NAMALWA (cell line): ENCODE measurements around the gene IFNG.
A peak's percentile ranks its signal among the peaks of the same experiment; 100 is the strongest.

Source experiments
- DNase-seq: peaks from one replicate; pipeline ENCODE4 v3.0.0-alpha.2; 2015; ENCODE audit warnings: low spot score

Gene IFNG

DNA sequence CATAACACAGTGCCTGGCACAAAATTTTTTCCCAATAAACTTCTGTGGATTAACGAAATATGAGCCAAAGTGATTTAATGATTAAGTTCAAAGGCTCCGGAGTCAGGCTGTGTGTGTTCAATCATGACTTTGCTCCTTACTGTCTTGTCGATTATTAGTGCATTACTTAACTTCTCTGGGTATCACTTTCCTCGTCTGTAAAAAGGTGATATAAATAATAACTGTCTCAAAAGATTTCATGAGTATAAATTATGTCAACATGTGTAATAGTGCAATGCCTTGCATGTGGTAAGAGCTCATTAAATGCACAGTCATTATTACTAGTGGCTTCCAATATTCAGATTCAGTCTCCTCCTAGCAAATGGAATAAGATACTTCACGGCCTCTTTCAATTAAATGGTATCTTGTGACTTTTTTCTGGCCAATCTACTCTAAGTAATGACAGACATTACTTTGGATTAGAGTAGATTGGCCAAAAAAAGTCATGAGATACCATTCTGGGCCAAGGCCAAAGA lies 6.8 kb upstream of the IFNG start:
- DNase-seq, result no peak

DNA sequence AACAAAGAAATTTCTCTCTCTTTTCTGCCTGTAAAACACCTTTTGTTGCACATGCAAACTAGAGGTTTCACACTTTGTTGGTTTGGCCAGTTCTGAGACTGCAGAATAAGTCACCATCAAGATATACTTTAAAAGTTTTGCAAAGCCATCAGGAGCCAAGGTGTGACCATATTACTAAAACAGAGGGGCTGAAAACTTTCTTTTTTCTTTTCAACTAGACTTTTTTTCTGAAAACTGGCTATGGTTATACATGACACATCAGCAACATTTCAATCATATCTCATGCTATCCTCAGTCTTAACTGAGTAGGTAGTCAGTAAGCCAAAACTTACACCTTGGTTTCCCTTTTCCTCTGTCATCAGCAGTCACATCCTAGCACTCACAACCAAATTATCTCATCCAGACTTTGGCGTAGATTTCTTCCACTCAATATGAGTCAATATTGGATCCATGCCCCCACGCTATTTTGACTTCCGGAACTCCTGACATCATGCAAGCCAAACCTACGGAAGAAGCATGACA lies 4.1 kb upstream of the IFNG start:
- DNase-seq, result no peak

DNA sequence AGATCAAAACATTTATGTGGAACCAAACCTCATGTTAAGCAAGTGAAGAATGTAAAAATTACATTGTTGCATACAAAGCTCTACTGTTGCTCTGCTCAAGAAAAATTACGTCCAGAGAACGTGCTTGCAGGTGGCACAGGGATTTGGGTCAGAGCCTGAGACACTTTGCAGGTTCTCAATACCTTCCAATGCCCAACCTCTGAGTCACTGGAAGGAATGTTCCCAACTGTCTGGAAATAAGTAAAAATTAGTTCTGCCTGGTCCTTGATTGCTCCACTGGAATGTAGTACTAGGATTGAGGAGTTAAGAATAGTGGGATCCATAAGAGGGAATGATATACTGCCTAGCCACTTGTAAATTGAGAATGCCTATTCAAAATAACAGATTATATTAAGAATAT lies 2.8 kb upstream of the IFNG start:
- DNase-seq, result no peak

DNA sequence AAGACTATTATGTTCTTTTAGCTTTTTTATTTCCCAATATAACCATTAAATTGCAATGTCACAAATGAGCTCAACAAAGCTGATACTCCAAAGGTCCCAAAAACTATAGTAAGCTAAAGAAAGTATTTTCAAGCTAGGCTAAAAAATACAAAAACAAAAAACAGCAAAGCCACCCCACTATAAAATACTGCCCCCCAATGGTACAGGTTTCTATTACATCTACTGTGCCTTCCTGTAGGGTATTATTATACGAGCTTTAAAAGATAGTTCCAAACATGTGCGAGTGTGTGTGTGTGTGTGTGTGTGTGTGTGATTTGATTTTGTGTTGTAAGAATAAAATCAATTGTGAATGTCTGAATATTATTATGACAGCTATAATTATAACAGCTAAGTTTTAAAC lies 1.1 kb downstream of the IFNG start:
- DNase-seq, result peak; percentile 66

DNA sequence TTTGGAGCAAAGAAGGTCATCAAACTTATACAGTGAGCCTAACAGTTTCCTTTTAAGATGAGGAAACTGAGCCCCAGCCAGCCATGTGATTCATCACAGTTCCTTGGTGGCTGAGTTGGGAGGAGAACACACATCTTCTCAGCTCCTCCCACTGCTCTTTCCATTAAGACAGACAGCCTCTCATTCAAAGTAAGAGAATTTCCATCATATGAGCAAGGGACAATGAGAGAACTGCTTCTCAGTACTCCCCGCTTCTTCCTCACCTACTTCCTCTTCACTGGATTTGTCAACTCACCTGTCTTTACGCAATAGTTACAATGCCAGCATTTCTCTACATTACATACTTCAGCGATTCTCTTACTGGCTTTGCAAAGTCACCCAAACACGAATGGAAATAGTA lies 2.2 kb downstream of the IFNG start:
- DNase-seq, result no peak

DNA sequence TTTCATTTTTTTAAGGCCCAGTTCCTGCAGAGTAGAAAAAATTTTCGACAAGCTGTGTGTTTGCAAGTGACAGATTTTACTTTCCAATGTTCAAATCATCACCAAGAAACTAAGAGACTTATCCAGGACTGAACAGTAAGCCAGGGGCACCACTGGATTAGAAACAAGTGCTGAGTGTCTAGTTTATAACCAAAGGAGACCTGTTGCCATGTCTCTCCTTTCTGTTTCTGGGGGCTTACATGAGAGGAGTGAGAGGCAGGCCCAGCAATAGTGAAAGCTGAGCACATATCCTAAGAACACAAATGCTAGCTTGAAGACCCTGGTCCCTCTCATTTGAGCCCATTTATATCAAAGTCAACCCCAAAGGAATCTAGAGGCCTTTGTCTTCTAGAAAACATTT lies 2.9 kb downstream of the IFNG start:
- DNase-seq, result no peak

DNA sequence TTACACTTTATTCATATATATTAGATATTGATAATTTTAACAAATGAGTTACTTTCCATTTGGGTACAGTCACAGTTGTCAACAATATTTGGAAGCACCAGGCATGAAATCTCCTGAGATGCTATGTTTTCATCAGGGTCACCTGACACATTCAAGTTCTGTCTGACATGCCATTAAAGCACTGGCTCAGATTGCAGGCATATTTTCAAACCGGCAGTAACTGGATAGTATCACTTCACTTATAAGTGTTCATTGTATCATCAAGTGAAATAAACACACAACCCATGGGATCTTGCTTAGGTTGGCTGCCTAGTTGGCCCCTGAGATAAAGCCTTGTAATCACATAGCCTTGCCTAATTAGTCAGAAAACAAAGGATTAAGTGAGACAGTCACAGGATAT lies 4.8 kb downstream of the IFNG start:
- no peak for DNase-seq

DNA sequence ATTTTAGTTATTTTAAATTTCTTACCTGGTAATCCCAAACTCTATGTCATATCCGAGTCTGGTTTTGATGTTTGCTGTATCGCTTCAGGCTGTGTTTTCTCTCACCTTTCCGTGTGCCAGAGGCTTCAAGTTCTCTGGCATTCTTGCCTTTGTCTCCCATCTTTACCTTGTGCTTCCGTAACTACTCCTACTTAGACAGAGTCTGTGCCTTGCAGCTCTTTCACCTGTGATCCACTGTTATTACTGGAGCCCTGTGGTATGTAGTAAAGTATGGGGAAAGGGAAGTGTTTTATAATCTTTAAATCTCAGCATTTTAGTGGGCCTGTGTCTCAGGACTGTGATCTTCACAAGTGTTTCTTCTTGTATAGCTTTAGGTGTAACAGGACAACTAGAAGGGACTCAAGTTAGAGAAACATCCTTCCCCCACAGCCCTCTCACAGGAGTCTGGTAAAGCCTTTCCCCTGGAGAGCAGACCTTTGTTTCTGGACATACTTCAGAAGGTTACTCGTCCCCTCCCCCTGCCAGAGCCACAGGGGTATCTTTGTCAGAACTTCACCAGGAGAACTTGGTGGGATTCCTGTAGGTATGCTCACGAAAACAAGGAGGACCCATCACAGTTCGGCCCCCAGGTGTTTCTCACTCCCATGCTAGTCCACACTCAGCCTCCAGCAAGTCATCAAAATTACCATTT lies 11.1 kb downstream of the IFNG start:
- no peak for DNase-seq

DNA sequence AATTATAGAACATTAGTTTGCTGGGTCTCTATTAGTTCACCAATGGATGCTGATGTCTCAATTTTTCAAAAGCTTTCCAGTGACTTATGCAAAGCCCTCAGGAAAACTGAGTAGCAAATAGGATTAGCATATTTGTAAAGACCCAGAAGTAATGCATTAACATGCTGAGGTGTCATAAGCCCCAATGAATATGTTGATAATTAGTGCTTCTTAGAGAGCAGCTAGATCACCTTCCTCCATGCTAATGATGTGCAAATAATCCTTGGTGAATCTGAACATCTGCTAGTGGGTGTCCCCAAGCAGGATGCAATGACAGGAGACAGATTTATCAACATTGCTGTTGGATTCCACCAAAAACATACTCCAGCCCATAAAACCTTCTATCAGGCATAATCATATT lies 19.0 kb downstream of the IFNG start:
- DNase-seq, result no peak

DNA sequence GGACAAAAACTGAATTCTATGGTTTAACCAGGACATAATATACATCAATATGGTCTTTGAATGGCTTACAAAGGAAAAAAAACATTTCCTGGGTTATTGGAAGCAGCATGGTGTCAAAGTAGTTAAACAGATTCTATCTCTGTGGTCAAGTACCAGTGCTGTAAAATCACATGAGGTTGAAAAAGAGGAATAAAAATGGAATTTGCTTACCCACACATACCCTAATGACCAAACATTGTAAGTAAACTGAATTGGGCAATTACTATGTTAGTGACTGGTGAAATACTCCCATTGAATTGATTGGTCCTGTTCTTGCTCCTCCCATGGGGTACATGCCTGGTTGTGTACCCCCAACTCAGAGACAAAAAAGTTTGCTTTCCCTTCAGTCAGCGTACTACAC lies 19.6 kb downstream of the IFNG start:
- DNase-seq, result no peak

DNA sequence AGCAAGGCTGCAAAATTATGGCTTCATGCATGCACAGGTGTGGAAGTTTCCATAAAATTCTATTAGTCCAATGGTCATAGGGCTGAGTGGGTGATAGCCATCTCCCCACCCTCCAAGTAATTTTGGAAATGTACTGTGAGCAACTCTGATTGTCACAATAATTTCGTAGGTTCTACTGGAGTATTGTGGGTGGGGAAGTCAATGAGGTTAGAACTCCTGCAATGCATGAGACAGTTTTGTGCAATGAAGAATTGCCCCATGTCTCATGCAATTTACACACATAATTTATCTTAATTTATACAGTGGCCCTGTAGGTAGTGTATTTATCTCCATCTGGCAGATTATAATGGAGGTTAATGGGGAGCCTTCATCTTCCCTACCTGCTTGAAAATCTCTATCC lies 20.5 kb downstream of the IFNG start:
- no peak for DNase-seq

DNA sequence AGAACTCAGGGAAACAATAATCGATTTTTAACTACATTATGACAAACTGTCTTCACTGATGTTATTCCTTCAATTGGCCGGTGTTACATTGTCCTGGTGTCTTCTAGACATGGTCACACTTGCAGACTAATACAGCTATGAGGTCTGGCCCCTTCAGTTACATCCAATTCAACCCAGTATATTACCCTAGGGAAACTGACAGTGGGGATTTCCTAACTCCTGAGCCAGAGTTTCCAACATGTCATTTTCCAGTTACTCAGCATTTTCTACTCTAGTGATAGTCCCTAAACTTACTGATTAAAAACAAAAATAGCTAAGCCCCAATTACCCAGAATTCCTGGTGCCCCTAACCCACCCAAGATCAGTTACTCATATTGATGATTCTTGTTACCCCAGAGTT lies 21.1 kb downstream of the IFNG start:
- no peak for DNase-seq

DNA sequence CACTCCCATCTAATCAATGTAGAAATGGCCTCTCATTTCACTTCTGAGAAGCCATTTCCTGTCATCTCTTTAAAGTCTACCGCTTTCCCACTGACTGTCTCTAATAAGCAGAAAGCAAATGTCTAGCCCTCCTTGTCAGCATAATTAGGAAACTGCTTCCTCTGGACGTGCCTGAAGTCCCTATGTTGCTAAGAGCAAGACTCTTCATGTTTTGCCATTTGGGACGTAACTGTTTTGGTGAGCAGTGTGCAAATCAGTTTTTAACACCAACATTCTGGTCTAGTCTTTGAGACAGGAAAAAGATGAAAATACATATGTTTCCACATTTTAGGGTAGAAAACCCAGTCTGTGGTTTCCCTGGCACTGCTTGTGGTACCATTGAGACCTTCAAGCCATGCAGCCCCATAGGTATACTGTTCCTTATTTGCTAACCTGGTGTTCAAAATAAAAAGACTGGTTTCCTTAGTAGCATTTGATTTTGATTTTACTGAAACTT lies 22.2 kb downstream of the IFNG start:
- DNase-seq, result no peak

DNA sequence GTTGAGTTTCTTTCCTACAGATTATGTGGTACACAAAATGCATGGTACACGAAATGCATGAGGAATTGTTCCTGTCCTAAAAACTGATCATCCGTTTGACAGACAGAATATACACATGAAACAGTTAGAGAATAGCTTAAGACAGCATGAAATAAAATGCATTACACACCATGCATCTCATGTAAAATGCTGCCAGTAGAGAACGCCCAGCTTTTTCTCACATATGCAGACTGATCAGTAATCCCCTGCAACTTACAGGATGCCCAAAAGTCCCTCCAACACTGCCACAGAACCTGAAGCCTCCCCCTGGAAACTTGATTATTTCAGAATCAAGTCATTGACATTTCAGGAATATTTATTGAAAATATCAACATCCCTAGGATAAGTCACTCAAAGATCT lies 24.0 kb downstream of the IFNG start:
- DNase-seq, result no peak

DNA sequence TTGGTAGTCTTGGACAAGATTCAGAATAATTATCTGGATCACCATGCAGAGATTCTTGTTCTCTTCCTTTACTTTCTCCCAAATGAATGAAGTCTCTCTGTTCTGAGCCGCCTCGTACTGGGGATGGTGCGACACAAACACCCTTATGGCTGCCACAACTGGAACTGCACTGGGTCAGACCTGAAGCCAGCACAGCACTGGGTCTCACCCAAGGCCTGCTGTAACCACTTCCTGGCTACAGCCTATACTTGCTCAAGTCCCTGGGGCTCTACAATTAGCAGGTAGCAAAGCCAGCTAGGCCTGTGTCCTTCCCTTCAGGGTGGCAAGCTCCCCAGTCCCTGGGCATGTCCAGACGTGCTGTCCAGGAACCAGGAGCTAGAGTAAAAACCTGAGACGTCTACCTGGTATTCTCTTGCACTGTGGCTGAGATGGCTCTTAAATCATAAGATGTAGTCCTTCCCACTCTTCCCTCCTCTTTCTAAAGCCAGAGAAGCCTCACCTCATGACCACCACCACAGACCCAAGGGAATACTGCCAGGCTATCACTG lies 27.6 kb downstream of the IFNG start:
- DNase-seq, result no peak

DNA sequence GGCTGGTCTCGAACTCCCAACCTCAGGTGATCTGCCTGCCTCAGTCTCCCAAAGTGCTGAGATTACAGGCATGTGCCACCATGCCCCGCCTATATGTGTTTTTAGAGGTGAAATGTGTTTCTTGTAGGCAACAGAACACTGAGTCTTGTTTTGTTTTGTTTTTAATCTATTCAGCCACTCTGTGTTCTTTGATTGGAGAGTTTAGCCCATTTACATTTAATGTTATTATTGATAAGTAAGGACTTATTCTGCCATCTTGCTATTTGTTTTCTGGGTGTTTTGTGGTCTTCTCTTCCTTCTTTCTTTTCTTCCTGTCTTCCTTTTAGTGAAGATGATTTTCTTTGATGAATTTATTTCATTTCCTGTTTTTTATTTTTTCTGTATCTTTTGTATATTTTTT lies 29.6 kb downstream of the IFNG start:
- no peak for DNase-seq

DNA sequence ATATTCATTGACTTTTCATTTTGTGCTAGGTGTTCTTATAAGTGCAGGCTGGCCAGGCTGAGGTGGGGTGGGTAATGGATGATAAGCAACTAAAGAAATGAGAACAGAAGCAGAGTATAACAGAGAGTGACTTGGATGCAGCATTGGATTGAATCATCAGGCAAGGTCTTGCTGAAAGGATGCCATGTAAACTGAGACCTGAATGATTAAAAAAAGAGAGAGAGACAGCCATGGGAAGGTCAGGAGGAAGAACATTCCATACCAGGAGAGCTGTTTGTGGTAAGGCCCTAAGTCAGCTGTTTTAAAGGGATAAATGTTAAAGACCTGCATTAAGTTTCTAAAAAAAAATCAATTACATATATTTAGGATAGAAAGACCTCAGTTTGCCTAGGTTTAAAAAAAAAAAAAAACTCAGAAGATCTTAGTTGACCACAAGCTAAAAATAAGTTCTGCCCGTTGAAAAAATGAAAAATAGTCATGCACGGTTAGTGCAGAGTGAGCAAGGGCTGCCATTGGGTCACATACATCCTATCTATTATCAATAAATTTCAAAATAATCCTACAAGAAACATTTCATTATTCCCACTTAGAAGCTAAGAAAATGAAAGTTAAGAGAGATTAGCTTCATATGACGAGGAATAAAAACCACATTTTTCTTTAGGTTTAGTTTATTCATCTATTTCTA lies 37.2 kb downstream of the IFNG start:
- peak; percentile 9 for DNase-seq

DNA sequence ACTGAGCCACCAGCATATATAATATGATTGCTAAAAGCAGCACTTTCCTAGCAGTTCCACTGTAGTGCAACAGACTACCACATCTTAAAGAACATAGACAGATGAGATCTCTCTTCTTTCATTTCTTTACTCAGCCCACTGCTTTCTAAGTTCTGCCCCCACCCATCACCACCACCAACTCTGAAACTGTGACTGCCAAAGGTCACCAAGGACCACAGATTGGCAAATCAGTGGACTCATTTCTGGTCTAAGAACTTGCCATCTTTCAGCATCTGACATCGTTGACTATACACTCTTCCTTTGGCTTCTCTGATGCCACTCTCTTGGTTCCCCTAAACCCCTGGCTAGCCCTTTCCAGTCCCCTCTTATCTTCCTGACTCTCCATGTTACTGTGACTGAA lies 38.4 kb downstream of the IFNG start:
- DNase-seq, result no peak

DNA sequence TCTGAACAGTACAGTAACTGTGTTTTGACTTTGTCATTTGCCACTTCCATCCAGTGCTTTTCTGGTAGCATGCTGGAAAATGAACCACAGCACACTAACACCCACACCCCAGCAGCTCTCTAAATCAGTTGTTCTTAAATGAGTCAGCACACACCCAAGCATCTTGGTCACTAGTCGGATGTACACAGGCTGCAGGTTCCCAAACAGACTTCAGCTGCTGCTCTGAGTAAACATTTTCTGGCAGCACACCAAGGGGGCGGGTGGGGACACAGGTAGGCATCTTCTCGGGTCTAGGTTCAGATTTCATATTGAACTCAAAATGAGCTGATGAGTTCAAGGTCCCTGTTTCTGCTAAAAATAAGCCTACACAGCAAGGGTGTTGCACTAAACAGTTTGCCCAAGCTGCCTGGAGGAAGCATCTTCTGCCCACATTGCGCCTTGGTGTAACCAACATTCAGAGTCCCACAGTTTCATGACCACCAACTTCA lies 39.8 kb downstream of the IFNG start:
- DNase-seq, result no peak

DNA sequence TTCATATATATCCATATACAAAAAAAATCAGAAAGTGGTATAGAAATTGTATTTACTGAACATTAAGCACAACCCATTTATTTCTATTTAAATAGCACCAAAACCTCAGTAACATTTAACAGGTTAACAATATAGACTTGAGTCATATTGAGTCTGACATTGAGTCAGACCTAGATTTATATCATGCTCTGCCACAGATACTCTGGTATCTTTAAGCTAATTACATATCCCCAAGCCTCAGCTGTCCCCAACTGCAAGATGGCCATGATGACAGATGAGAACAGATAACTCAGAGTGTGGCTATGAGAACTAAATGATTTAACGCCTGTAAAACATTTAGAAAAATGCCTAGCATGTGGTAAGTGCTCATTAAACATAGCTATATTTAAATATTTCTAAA lies 40.3 kb downstream of the IFNG start:
- no peak for DNase-seq

DNA sequence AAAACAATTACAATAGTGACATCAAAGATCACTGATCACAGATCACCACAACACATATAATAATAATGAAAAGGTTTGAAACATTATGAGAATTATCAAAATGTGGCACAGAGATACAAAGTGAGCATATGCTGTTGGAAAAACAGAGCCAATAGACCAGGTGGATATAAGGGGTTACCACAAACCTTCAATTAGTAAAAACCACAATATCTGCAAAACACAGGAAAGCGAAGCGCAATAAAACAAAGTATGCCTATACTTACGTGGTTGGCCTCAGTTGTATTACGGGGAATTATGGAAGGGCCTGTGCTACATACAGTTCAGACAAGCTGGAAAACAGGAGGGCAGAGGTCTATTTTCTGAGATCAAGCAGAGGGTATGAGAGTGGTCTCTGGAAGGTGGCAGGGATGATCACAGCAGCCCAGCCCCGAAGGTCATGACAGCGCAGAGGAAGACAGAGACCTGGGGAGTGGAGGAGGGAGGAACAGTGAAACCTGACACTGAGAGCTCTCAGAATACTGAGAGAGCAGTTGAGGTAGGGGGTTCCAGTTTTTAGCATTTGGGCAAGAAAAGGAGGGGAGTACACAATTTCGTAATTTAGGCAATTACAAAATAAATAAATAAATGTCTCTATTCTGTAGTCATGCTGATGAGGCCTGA lies 41.3 kb downstream of the IFNG start:
- DNase-seq, result no peak

DNA sequence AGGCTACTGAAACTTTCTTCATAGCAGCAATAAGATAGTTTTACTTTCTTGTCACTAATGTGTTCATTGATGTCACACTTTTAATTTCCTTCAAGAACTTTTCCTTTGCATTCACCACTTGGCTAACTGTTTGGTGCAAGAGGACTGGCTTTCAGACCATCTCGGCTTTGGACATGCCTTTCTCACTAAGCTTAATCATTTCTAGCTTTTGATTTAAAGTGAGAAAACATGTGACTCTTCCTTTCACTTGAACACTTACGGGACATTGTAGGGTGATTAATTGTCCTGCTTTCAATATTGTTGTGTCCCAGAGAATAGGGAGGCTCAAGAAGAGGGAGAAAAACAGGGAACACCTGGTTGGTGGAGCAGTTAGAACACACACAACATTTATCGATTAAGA lies 41.9 kb downstream of the IFNG start:
- DNase-seq, result no peak

DNA sequence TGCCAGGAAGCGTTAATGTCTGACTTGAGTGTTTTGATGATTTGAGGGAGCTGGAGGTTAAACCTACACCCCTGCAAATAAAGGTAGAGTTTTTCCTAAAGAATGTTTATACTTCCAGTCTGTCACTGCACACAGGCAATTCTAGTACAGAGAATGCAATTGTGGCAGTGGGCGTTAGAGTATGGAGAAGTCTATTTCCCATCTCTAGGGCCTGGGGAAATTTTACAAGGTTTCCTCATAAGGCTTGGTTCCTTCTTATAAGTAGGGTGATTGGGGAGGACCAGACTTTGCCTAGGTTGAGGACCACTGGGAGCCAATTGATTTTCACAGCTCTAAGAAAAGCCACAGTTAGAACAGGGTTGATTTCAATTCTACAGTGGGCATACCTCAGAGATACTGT lies 44.3 kb downstream of the IFNG start:
- DNase-seq, result no peak
